ENCODE measurements around the gene PDE4DIP.
"Not testable (repeated sequence)": the region's sequence is repeated elsewhere in the genome, so short reads cannot be mapped to it uniquely, and the experiment has no call there.

DNA sequence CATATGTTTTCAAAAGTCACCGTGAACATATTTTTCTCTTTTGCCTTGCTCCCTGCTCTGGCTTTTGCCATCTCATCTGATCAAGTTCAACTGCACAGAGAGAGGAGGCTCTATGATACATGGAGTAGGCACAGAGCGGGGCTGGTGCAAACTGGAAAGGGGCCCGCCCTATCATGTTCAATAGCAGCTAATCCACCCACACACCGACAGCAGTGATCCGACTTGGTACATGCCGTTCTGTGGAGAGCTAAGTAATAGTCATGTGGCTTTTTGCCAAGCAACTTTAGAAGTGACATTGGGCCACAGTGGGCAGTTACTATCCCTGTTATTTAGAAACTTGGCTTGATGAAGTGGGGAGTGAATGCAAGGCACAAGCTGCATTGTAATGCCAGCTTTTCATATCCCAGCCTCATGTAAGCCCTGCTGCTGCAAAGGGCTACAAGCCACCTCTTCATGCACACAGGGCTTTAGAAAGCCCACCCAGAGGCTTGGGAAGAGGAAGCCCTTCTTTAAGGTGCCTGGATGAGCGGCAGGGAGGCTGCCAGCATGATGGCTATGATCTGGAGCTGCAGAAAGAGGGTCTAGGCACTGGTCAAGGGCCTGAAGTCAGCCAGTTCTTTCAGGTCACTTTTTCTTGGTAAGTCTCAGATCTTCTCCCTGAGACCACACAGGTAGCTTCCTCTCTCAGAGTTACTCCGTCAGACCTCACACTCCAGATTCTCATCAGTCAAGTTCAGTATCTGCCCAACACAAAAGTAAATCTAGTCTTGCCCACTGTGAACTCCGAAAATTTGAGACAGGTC lies 57.1 kb downstream of the PDE4DIP start:
- TF ChIP-seq, protein P1, sequence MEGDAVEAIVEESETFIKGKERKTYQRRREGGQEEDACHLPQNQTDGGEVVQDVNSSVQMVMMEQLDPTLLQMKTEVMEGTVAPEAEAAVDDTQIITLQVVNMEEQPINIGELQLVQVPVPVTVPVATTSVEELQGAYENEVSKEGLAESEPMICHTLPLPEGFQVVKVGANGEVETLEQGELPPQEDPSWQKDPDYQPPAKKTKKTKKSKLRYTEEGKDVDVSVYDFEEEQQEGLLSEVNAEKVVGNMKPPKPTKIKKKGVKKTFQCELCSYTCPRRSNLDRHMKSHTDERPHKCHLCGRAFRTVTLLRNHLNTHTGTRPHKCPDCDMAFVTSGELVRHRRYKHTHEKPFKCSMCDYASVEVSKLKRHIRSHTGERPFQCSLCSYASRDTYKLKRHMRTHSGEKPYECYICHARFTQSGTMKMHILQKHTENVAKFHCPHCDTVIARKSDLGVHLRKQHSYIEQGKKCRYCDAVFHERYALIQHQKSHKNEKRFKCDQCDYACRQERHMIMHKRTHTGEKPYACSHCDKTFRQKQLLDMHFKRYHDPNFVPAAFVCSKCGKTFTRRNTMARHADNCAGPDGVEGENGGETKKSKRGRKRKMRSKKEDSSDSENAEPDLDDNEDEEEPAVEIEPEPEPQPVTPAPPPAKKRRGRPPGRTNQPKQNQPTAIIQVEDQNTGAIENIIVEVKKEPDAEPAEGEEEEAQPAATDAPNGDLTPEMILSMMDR (IDR thresholded peaks at IDR 0.05; ENCODE audit: extremely low read depth in 1 of 2, insufficient read depth in 1 of 2, low read depth in 1 of 2, low read length in 2 of 2) = not testable (repeated sequence)
- TF ChIP-seq POLR2A (IDR thresholded peaks at IDR 0.05; ENCODE audit: low read depth, low read length); POLR2AphosphoS5 (IDR thresholded peaks at IDR 0.05; ENCODE audit: insufficient read depth, low read depth, low read length); GATA2 (IDR thresholded peaks at IDR 0.05; ENCODE audit: insufficient read depth, insufficient read length, low read depth, low read length); EZH2 (IDR thresholded peaks at IDR 0.05; ENCODE audit: borderline replicate concordance, low read depth, low read length, severe bottlenecking): not testable (repeated sequence)

Data from endothelial cell of umbilical vein (primary cell).